Measurements from ENCODE around the gene ARAP2.

ARAP2 gene

DNA sequence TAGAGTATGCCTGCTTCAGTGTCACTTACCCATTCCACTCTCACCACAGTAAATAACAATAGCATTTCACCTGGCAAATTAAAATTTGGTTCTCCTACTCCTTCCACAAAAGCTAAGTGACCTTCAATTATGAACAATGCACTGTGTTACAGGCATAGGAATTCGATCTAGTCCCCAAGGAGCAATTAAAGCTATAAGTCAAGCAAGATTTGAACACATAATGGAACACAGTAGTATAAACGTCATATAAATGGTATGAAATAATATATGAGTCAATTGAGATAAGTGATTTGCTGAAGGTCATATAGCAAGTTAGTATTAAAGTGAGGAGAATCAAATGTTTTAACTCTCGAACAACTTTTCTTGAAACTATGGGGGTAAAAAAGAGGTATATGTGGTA, 65.8 kb downstream of the ARAP2 start:
- H3K4me1 ChIP-seq (ENCODE audit: insufficient read depth, low read length), result peaks cover 2% of the 10 kb centered on the region; the same call in 1 of the 2 replicates
- WGBS, result 96% methylated on average over 3 of the region's 3 CpGs
- no peaks in the 10 kb centered on the region for H3K27me3 ChIP-seq (ENCODE audit: insufficient read depth, low read length)
- no peaks in the 10 kb centered on the region for H3K36me3 ChIP-seq (ENCODE audit: insufficient read depth, low read length)
- H3K9me3 ChIP-seq (ENCODE audit: insufficient read depth, low read depth, low read length), result no peaks in the 10 kb centered on the region
- H3K27ac ChIP-seq (ENCODE audit: low read depth, low read length), result no peak overlapping the region
- H3K4me3 ChIP-seq (ENCODE audit: low read length), result no peak overlapping the region
- no peak overlapping the region for H3K9ac ChIP-seq (ENCODE audit: low read depth, low read length)

GRCh38 chr4:36177946-36178345, 66.4 kb downstream of the ARAP2 start:
- no peaks in the 10 kb centered on the region for H3K27me3 ChIP-seq (ENCODE audit: insufficient read depth, low read length)
- no peak overlapping the region for H3K9ac ChIP-seq (ENCODE audit: low read depth, low read length)
- H3K9me3 ChIP-seq (ENCODE audit: insufficient read depth, low read depth, low read length), result no peaks in the 10 kb centered on the region
- no peaks in the 10 kb centered on the region for H3K36me3 ChIP-seq (ENCODE audit: insufficient read depth, low read length)
- WGBS, result 100% methylated on average over 1 of the region's 1 CpG
- H3K4me3 ChIP-seq (ENCODE audit: low read length), result no peak overlapping the region
- H3K27ac ChIP-seq (ENCODE audit: low read depth, low read length), result no peak overlapping the region
- H3K4me1 ChIP-seq (ENCODE audit: insufficient read depth, low read length), result no peaks in the 10 kb centered on the region; the same call in 1 of the 2 replicates

GRCh38 chr4:36174570-36174969, 69.7 kb downstream of the ARAP2 start:
- H3K4me1 ChIP-seq (ENCODE audit: insufficient read depth, low read length), result no peaks in the 10 kb centered on the region; the same call in 1 of the 2 replicates
- H3K27me3 ChIP-seq (ENCODE audit: insufficient read depth, low read length), result no peaks in the 10 kb centered on the region
- H3K9me3 ChIP-seq (ENCODE audit: insufficient read depth, low read depth, low read length), result no peaks in the 10 kb centered on the region
- H3K4me3 ChIP-seq (ENCODE audit: low read length), result no peak overlapping the region
- no peak overlapping the region for H3K9ac ChIP-seq (ENCODE audit: low read depth, low read length)
- H3K36me3 ChIP-seq (ENCODE audit: insufficient read depth, low read length), result no peaks in the 10 kb centered on the region
- no peak overlapping the region for H3K27ac ChIP-seq (ENCODE audit: low read depth, low read length)

DNA sequence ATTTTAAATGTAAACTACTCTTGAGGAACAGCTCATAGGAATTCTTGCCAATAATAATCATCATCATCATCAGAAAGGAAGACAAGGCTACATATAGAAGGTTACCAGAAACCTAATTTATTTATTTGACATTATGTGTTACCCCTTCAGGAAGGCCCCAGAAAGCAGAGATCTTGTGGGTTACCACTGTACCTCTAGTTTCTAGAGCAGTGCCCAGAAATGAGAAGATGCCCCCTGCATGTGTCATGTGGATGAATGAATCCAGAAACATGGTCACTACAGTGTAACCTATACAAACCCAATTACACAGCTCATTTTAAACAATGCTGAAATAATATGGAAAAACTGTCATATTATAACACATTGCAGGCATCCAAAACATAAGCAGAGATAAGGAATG, 70.4 kb downstream of the ARAP2 start:
- Histone ChIP-seq H3K4me3 (ENCODE audit: low read length) (no peak overlapping the region), H3K9ac (ENCODE audit: low read depth, low read length) (no peak overlapping the region), H3K27me3 (ENCODE audit: insufficient read depth, low read length) (no peaks in the 10 kb centered on the region), H3K27ac (ENCODE audit: low read depth, low read length) (no peak overlapping the region), H3K9me3 (ENCODE audit: insufficient read depth, low read depth, low read length) (no peaks in the 10 kb centered on the region), H3K4me1 (ENCODE audit: insufficient read depth, low read length) (no peaks in the 10 kb centered on the region; the same call in 1 of the 2 replicates), H3K36me3 (ENCODE audit: insufficient read depth, low read length) (no peaks in the 10 kb centered on the region)

GRCh38 chr4:36172656-36173055, 71.7 kb downstream of the ARAP2 start:
- H3K36me3 ChIP-seq (ENCODE audit: insufficient read depth, low read length), result no peaks in the 10 kb centered on the region
- H3K9ac ChIP-seq (ENCODE audit: low read depth, low read length), result no peak overlapping the region
- 93% methylated on average over 1 of the region's 2 CpGs for WGBS

GRCh38 chr4:36168127-36168878, 76.0 kb downstream of the ARAP2 start:
- Histone ChIP-seq H3K4me3 (ENCODE audit: low read length) (no peak overlapping the region), H3K4me1 (ENCODE audit: insufficient read depth, low read length) (no peaks in the 10 kb centered on the region; the same call in 1 of the 2 replicates), H3K27me3 (ENCODE audit: insufficient read depth, low read length) (no peaks in the 10 kb centered on the region), H3K27ac (ENCODE audit: low read depth, low read length) (no peak overlapping the region), H3K36me3 (ENCODE audit: insufficient read depth, low read length) (no peaks in the 10 kb centered on the region), H3K9me3 (ENCODE audit: insufficient read depth, low read depth, low read length) (no peaks in the 10 kb centered on the region), H3K9ac (ENCODE audit: low read depth, low read length) (no peak overlapping the region)
- 97% methylated on average over 3 of the region's 6 CpGs for WGBS

More at GRCh38 chr4:36172656-36173055, 71.7 kb downstream of the ARAP2 start:
- Histone ChIP-seq H3K4me3 (ENCODE audit: low read length) (no peak overlapping the region), H3K9me3 (ENCODE audit: insufficient read depth, low read depth, low read length) (no peaks in the 10 kb centered on the region), H3K27me3 (ENCODE audit: insufficient read depth, low read length) (no peaks in the 10 kb centered on the region), H3K27ac (ENCODE audit: low read depth, low read length) (no peak overlapping the region), H3K4me1 (ENCODE audit: insufficient read depth, low read length) (no peaks in the 10 kb centered on the region; the same call in 1 of the 2 replicates)

DNA sequence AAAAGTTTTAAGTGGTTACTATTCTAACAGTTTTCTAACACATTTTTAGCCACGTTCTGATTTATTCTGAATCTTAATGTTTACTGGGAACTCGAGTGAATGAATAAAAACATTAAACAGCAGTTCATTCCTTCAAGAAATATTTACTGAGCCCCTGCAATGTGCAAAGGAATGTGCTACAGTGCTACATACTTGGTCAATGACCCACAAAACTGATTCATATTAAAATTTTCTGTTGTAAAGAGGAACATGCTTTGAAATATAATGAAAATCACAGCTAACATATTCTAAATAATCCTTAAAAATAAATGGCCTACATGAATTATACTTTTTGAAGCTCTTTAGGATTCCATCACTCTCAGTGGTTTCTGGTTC, 78.7 kb downstream of the ARAP2 start:
- no peaks in the 10 kb centered on the region for H3K27me3 ChIP-seq (ENCODE audit: insufficient read depth, low read length)
- H3K36me3 ChIP-seq (ENCODE audit: insufficient read depth, low read length), result no peaks in the 10 kb centered on the region
- no peak overlapping the region for H3K9ac ChIP-seq (ENCODE audit: low read depth, low read length)
- H3K4me1 ChIP-seq (ENCODE audit: insufficient read depth, low read length), result 0 out of 2 replicates have a peak, but pooled peaks cover 4% of the 10 kb centered on the region
- H3K9me3 ChIP-seq (ENCODE audit: insufficient read depth, low read depth, low read length), result no peaks in the 10 kb centered on the region
- 100% methylated on average over 2 of the region's 2 CpGs for WGBS
- no peak overlapping the region for H3K4me3 ChIP-seq (ENCODE audit: low read length)
- no peak overlapping the region for H3K27ac ChIP-seq (ENCODE audit: low read depth, low read length)

DNA sequence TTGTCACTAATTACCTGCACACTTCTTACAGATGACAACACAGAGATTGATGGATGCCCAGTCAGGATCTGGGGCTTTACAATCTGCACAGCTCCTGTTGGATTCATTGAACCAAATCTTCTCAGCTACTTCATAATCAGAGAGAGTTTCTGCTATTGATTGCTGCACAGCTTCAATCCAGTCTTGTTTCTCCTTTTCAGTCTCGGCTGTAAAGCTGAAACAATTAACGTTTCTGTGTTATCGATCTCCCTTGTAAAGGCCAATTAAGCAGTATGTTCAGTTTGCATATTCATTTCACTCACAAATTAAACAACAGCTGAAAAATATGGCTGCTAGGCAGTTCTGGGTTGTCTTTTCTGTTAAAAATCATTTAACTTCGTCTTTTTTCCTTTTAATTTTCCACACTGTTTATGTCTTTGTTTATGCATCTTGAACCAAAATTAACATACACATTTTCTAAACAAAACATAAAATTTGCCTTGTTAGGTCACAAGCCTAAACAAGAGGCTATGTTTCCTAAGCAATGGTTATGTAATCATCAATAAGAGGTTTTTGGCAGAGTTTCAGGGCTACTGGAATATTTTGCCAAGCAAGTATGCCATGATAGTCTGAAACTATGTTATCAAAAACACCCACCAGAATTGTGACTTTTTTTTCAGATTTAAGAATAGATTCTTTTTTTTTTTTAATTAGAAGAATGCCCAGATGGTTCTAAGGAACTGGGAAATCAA, 79.2 kb downstream of the ARAP2 start:
- no peaks in the 10 kb centered on the region for H3K36me3 ChIP-seq (ENCODE audit: insufficient read depth, low read length)
- 97% methylated on average over 4 of the region's 4 CpGs for WGBS
- H3K4me3 ChIP-seq (ENCODE audit: low read length), result no peak overlapping the region
- H3K9ac ChIP-seq (ENCODE audit: low read depth, low read length), result no peak overlapping the region
- no peaks in the 10 kb centered on the region for H3K9me3 ChIP-seq (ENCODE audit: insufficient read depth, low read depth, low read length)
- H3K4me1 ChIP-seq (ENCODE audit: insufficient read depth, low read length), result 0 out of 2 replicates have a peak, but pooled peaks cover 4% of the 10 kb centered on the region
- H3K27ac ChIP-seq (ENCODE audit: low read depth, low read length), result no peak overlapping the region
- no peaks in the 10 kb centered on the region for H3K27me3 ChIP-seq (ENCODE audit: insufficient read depth, low read length)

- no peak overlapping the region for H3K9ac ChIP-seq (ENCODE audit: low read depth, low read length)
- 0 out of 2 replicates have a peak, but pooled peaks cover 4% of the 10 kb centered on the region for H3K4me1 ChIP-seq (ENCODE audit: insufficient read depth, low read length)
- no peaks in the 10 kb centered on the region for H3K36me3 ChIP-seq (ENCODE audit: insufficient read depth, low read length)
- no peaks in the 10 kb centered on the region for H3K9me3 ChIP-seq (ENCODE audit: insufficient read depth, low read depth, low read length)
- 96% methylated on average over 3 of the region's 3 CpGs for WGBS
- no peaks in the 10 kb centered on the region for H3K27me3 ChIP-seq (ENCODE audit: insufficient read depth, low read length)
- no peak overlapping the region for H3K4me3 ChIP-seq (ENCODE audit: low read length)
- H3K27ac ChIP-seq (ENCODE audit: low read depth, low read length), result no peak overlapping the region
These were observed 81.1 kb downstream of the ARAP2 start for GRCh38 chr4:36163198-36163597.

DNA sequence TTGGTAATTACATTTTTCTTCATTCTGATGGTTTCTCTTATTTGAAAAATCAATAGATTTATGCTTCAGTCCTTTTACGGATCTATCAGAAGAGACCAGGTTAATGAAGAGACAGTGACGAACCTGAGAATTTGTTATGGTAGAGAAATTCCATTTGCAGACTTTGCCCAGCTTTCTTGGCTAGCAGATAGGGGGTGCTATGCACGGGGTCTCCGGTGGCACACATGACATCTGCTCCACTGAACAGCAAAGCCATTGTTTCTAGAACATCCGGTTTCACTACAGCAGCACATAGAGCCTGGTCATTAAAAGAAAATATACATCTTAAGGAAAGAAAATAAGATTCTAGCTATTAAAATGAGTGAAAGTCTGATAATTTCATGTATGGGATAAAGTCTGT, 85.1 kb downstream of the ARAP2 start:
- no peak overlapping the region for H3K27ac ChIP-seq (ENCODE audit: low read depth, low read length)
- no peak overlapping the region for H3K4me3 ChIP-seq (ENCODE audit: low read length)
- no peaks in the 10 kb centered on the region for H3K36me3 ChIP-seq (ENCODE audit: insufficient read depth, low read length)
- WGBS, result 91% methylated on average over 5 of the region's 5 CpGs
- H3K4me1 ChIP-seq (ENCODE audit: insufficient read depth, low read length), result 0 out of 2 replicates have a peak, but pooled peaks cover 4% of the 10 kb centered on the region
- H3K9ac ChIP-seq (ENCODE audit: low read depth, low read length), result no peak overlapping the region
- H3K9me3 ChIP-seq (ENCODE audit: insufficient read depth, low read depth, low read length), result no peaks in the 10 kb centered on the region
- no peaks in the 10 kb centered on the region for H3K27me3 ChIP-seq (ENCODE audit: insufficient read depth, low read length)

- 90% methylated on average over 1 of the region's 1 CpG for WGBS
- Histone ChIP-seq H3K9me3 (ENCODE audit: insufficient read depth, low read depth, low read length) (no peaks in the 10 kb centered on the region), H3K27ac (ENCODE audit: low read depth, low read length) (no peak overlapping the region), H3K9ac (ENCODE audit: low read depth, low read length) (no peak overlapping the region), H3K4me3 (ENCODE audit: low read length) (no peak overlapping the region), H3K36me3 (ENCODE audit: insufficient read depth, low read length) (no peaks in the 10 kb centered on the region), H3K4me1 (ENCODE audit: insufficient read depth, low read length) (no peaks in the 10 kb centered on the region), H3K27me3 (ENCODE audit: insufficient read depth, low read length) (no peaks in the 10 kb centered on the region)
These were observed 91.6 kb downstream of the ARAP2 start for GRCh38 chr4:36152735-36153134.

Measured in HUES64 (cell line).